ENCODE data around the gene ATG4C. TPM values are rescaled to one million over a fixed set of nuclear protein-coding genes. Genes with fewer than 3 reads are reported as not detected.
"Not testable (repeated sequence)": the region's sequence is repeated elsewhere in the genome, so short reads cannot be mapped to it uniquely, and the experiment has no call there.

The ATG4C gene
- total RNA-seq, 2 donors from 2014 or later: 23.8 to 32.8 TPM

DNA sequence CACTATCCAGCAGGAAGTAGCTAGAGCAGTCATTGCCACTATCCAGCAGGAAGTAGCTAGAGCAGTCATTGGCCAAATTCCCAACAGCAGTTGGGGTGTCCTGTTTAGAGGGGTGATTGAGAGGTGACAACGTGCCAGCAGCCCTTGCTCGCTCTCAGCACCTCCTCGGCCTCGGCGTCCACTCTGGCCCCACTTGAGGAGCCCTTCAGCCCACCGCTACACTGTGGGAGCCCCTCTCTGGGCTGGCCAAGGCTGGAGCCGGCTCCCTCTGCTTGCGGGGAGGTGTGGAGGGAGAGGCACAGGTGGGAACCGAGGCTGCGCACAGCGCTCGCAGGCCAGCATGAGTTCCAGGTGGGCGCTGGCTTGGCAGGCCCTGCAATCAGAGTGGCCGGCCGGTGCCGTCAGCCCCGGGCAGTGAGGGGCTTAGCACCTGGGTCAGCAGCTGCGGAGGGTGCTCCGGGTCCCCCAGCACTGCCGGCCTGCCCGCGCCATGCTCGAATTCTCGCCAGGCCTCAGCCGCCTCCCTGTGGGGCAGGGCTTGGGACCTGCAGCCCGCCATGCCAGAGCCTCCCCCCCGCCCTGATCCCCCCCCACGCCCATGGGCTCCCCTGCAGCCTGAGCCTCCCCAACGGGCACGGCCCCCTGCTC lies 22.6 kb upstream of the ATG4C start:
- H3K27ac Mint-ChIP-seq: peak overlapping the region; percentile 87

GRCh38 chr1:62762027-62762426 lies 21.9 kb upstream of the ATG4C start:
- not testable (repeated sequence) for H3K27me3 Mint-ChIP-seq (ENCODE audit: insufficient read depth); H3K36me3 ChIP-seq (ENCODE audit: control insufficient read depth, insufficient read depth, low read length); H3K9ac ChIP-seq (ENCODE audit: extremely low read depth, low read length, poor library complexity, severe bottlenecking); H3K4me3 Mint-ChIP-seq; H3K27ac Mint-ChIP-seq; H3K4me1 ChIP-seq (ENCODE audit: control insufficient read depth, insufficient read depth, low read length); H3K27me3 ChIP-seq (ENCODE audit: control insufficient read depth, insufficient read depth, low read length, poor library complexity, severe bottlenecking); H3K27ac ChIP-seq (ENCODE audit: low read depth, low read length); DNase-seq
- Histone ChIP-seq H3K9me3 (ENCODE audit: control insufficient read depth, low read length) (peaks cover 20% of the 10 kb centered on the region), H3K4me3 (ENCODE audit: low read length) (peak overlapping the region; percentile 30)
- H3K9me3 Mint-ChIP-seq: peaks cover 23% of the 10 kb centered on the region
- WGBS, 2 experiments (ENCODE audit: insufficient coverage in 1 of 2, insufficient read length in 1 of 2): 95 to 97% methylated on average over 4 of the region's 4 CpGs
- peaks cover 37% of the 10 kb centered on the region for H3K4me1 Mint-ChIP-seq
- H3K36me3 Mint-ChIP-seq (ENCODE audit: low read depth): peaks cover 12% of the 10 kb centered on the region

More for the DNA sequence above, 22.6 kb upstream of the ATG4C start:
- H3K9me3 ChIP-seq (ENCODE audit: control insufficient read depth, low read length): peaks cover 20% of the 10 kb centered on the region
- not testable (repeated sequence) for H3K27ac ChIP-seq (ENCODE audit: low read depth, low read length); H3K36me3 ChIP-seq (ENCODE audit: control insufficient read depth, insufficient read depth, low read length); H3K4me3 Mint-ChIP-seq; DNase-seq; H3K27me3 Mint-ChIP-seq (ENCODE audit: insufficient read depth); H3K4me1 ChIP-seq (ENCODE audit: control insufficient read depth, insufficient read depth, low read length); H3K27me3 ChIP-seq (ENCODE audit: control insufficient read depth, insufficient read depth, low read length, poor library complexity, severe bottlenecking); H3K9ac ChIP-seq (ENCODE audit: extremely low read depth, low read length, poor library complexity, severe bottlenecking)
- Mint-ChIP-seq H3K36me3 (ENCODE audit: low read depth) (peaks cover 12% of the 10 kb centered on the region), H3K9me3 (peaks cover 25% of the 10 kb centered on the region), H3K4me1 (peaks cover 43% of the 10 kb centered on the region)
- 92 to 100% methylated on average over 1 to 30 of the region's 30 CpGs for WGBS, 2 experiments (ENCODE audit: insufficient coverage in 1 of 2, insufficient read length in 1 of 2)
- peak overlapping the region; percentile 53 for H3K4me3 ChIP-seq (ENCODE audit: low read length)

DNA sequence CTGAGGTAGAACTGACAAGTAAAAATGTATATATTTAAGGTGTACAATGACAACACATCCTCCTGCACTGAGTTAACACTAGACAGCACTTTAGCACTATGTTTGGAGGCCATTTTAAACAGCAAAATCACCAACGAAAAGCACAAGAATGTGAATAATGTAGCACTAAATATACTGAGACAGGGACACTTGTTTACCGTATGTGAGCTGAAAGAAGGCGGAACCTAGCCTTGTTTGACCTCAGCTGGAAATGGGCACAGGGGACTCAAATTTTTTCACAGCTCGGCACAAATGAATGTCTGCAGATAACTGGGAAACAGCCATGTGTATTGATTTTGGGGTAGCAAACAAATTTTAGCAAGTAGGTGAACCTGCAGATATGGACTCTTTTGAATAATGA lies 18.0 kb upstream of the ATG4C start:
- peaks cover 10% of the 10 kb centered on the region for H3K36me3 Mint-ChIP-seq (ENCODE audit: low read depth)
- H3K4me1 ChIP-seq (ENCODE audit: control insufficient read depth, insufficient read depth, low read length): no peaks in the 10 kb centered on the region
- peaks cover 20% of the 10 kb centered on the region for H3K9me3 ChIP-seq (ENCODE audit: control insufficient read depth, low read length)
- 54 to 62% methylated on average over 4 of the region's 4 CpGs for WGBS, 2 experiments (ENCODE audit: insufficient coverage in 1 of 2, insufficient read length in 1 of 2)
- no peaks in the 10 kb centered on the region for H3K36me3 ChIP-seq (ENCODE audit: control insufficient read depth, insufficient read depth, low read length)
- peak overlapping the region; percentile 64 for H3K27ac Mint-ChIP-seq
- no peak overlapping the region for H3K9ac ChIP-seq (ENCODE audit: extremely low read depth, low read length, poor library complexity, severe bottlenecking)
- H3K9me3 Mint-ChIP-seq: peaks cover 17% of the 10 kb centered on the region
- no peak for DNase-seq
- no peak overlapping the region for H3K27ac ChIP-seq (ENCODE audit: low read depth, low read length)
- no peak overlapping the region for H3K4me3 ChIP-seq (ENCODE audit: low read length)
- no peak overlapping the region for H3K4me3 Mint-ChIP-seq
- peaks cover 13% of the 10 kb centered on the region for H3K4me1 Mint-ChIP-seq
- H3K27me3 Mint-ChIP-seq (ENCODE audit: insufficient read depth): no peaks in the 10 kb centered on the region
- no peaks in the 10 kb centered on the region for H3K27me3 ChIP-seq (ENCODE audit: control insufficient read depth, insufficient read depth, low read length, poor library complexity, severe bottlenecking)
- TF ChIP-seq, protein P1, sequence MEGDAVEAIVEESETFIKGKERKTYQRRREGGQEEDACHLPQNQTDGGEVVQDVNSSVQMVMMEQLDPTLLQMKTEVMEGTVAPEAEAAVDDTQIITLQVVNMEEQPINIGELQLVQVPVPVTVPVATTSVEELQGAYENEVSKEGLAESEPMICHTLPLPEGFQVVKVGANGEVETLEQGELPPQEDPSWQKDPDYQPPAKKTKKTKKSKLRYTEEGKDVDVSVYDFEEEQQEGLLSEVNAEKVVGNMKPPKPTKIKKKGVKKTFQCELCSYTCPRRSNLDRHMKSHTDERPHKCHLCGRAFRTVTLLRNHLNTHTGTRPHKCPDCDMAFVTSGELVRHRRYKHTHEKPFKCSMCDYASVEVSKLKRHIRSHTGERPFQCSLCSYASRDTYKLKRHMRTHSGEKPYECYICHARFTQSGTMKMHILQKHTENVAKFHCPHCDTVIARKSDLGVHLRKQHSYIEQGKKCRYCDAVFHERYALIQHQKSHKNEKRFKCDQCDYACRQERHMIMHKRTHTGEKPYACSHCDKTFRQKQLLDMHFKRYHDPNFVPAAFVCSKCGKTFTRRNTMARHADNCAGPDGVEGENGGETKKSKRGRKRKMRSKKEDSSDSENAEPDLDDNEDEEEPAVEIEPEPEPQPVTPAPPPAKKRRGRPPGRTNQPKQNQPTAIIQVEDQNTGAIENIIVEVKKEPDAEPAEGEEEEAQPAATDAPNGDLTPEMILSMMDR (conservative IDR thresholded peaks at IDR 0.05): no peak

DNA sequence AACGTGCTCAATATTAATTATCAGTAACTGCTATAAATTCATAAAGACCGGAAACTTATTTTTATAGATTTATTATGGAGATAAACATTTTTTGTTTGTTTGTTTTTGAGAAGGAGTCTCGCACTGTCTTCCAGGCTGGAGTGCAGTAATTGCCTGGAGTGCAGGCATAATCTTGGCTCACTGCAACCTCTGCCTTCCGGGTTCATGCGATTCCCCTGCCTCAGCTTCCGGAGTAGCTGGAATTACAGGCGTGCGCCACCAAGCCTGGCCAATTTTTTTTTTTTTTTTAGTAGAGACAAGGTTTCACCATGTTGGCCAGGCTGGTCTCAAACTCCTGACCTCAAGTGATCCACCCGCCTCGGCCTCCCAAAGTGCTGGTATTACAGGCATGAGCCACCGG lies 15.4 kb upstream of the ATG4C start:
- not testable (repeated sequence) for H3K9me3 ChIP-seq (ENCODE audit: control insufficient read depth, low read length); H3K4me3 ChIP-seq (ENCODE audit: low read length); H3K9ac ChIP-seq (ENCODE audit: extremely low read depth, low read length, poor library complexity, severe bottlenecking); H3K27ac ChIP-seq (ENCODE audit: low read depth, low read length); H3K27ac Mint-ChIP-seq; H3K4me1 ChIP-seq (ENCODE audit: control insufficient read depth, insufficient read depth, low read length); DNase-seq; H3K27me3 ChIP-seq (ENCODE audit: control insufficient read depth, insufficient read depth, low read length, poor library complexity, severe bottlenecking); H3K27me3 Mint-ChIP-seq (ENCODE audit: insufficient read depth); H3K36me3 ChIP-seq (ENCODE audit: control insufficient read depth, insufficient read depth, low read length); H3K9me3 Mint-ChIP-seq; H3K36me3 Mint-ChIP-seq (ENCODE audit: low read depth); H3K4me3 Mint-ChIP-seq
- WGBS, 2 experiments (ENCODE audit: insufficient coverage in 1 of 2, insufficient read length in 1 of 2): 90 to 92% methylated on average over 7 of the region's 11 CpGs
- peaks cover 13% of the 10 kb centered on the region for H3K4me1 Mint-ChIP-seq

All from endodermal cell (in vitro differentiated cells).